K562 treated with DMSO at 1 percent for 48 hours (cell line): ENCODE data around the gene ITIH2. TPM values are rescaled to one million over a fixed set of nuclear protein-coding genes. Genes with fewer than 3 reads are reported as not detected.

Source experiments
- total RNA-seq: library from RNA; unstranded; fragments of 300-600 nt; gene quantifications from 2 replicates; pipeline ENCODE4 v1.2.3, GENCODE V29; 2022; ENCODE audit warnings: low replicate concordance; ENCODE audit errors: extremely low read depth

Gene ITIH2
- total RNA-seq, result not detected in 2 replicates

GRCh38 chr10:7703140-7703539 is at the start of gene ITIH2:
Gene ITIH2, plus strand, starts transcription at chr10:7703316. Its CDS starts 119 bp downstream, at chr10:7703435.

DNA sequence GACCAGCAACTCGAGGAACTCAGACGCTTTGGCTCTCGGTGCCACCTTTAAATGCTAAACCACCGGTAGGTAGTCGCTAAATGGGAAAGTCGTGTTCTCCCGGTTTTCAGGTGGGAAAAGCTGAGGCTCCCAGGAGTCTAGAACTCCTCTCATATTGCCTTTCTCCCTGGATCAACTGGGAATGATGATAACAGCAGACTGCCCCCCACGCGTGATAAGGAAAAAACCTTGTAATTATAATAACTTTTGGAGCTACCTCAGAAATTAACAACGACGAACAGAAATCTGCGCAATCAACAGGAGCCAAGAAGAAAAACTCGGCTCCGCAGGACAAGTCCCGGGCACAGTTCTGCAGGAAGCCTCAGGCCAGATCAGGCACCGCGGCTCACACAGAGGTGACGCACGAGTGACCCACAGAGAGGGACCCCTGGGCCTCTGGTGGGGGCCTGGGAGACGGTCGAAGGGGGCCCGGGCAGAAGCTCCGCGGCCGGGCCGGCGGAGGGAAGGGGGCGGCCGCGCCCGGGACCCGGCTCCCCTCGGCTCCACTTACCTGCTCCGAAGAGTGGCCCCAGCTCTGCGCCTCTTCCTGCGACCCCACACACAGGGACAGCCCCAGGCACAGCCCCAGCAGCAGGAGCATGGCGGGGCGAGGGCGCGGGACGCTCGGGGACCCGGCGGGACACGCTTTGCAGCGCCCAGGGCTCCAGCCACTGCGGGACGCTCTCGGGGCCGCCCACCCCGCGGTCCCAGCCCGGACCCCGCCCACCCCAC is 36.7 kb upstream of the ITIH2 start, which contains the start of gene ITIH5:
Gene ITIH5 (minus strand): TSS at position 714 of the 771 bp plus-strand sequence. CDS start 74 bp downstream, at position 640.

GRCh38 chr10:7787857-7788638 is 84.9 kb downstream of the ITIH2 start, which contains the start of the genes ATP5F1C and KIN:
Gene ATP5F1C, plus strand, starts transcription at chr10:7788177. Its CDS starts 31 bp downstream, at chr10:7788208.
Gene KIN, minus strand, starts transcription at chr10:7787993. Its CDS starts 60 bp downstream, at chr10:7787933.

Other genes with a start within 250 kb of the ITIH2 start
- not detected in 2 replicates for gene ITIH5, start 36.4 kb upstream of the ITIH2 start, total RNA-seq
- not detected in 2 replicates for gene KIN, start 84.7 kb downstream of the ITIH2 start, total RNA-seq
- gene ATP5F1C, start 84.9 kb downstream of the ITIH2 start, total RNA-seq, result 1,679 TPM in 1 of 2 replicates, not detected in the other
- gene TAF3, start 115.2 kb downstream of the ITIH2 start, total RNA-seq, result not detected in 2 replicates